NCI-H1694 treated with DMSO at 0.1 percent for 48 hours (cell line): ENCODE data around the gene CACNA1H.

ENCODE experiments used
- DNase-seq: peaks from one replicate; lab custom pipeline; 2025; lab: John Stamatoyannopoulos, UW

The CACNA1H gene

GRCh38 chr16:1152651-1153259, at the start of gene CACNA1H:
TSS of gene CACNA1H (plus strand) at chr16:1153106. CDS start at chr16:1153738, 632 bp downstream.
- DNase-seq = no peak

GRCh38 chr16:1103636-1103980, 49.3 kb upstream of the CACNA1H start:
- DNase-seq = no peak

GRCh38 chr16:1105888-1106620, 46.9 kb upstream of the CACNA1H start:
- no peak for DNase-seq

GRCh38 chr16:1106659-1107058, 46.2 kb upstream of the CACNA1H start:
- no peak for DNase-seq

- DNase-seq = no peak
Measured at GRCh38 chr16:1107141-1107540, 45.8 kb upstream of the CACNA1H start.

GRCh38 chr16:1107731-1108130, 45.2 kb upstream of the CACNA1H start:
- DNase-seq = no peak

- DNase-seq = no peak
Measured at GRCh38 chr16:1108299-1109252, 44.3 kb upstream of the CACNA1H start.

- no peak for DNase-seq
Measured at GRCh38 chr16:1109648-1110047, 43.3 kb upstream of the CACNA1H start.

- DNase-seq = no peak
Measured at GRCh38 chr16:1112506-1113184, 40.3 kb upstream of the CACNA1H start.

- no peak for DNase-seq
Measured at GRCh38 chr16:1113489-1113888, 39.4 kb upstream of the CACNA1H start.

GRCh38 chr16:1113889-1114526, 38.9 kb upstream of the CACNA1H start:
- DNase-seq = no peak

GRCh38 chr16:1116693-1117077, 36.2 kb upstream of the CACNA1H start:
- DNase-seq = no peak

- no peak for DNase-seq
Measured at GRCh38 chr16:1117176-1117900, 35.6 kb upstream of the CACNA1H start.

GRCh38 chr16:1117926-1118325, 35.0 kb upstream of the CACNA1H start:
- DNase-seq = no peak

GRCh38 chr16:1119129-1119528, 33.8 kb upstream of the CACNA1H start:
- no peak for DNase-seq

GRCh38 chr16:1119766-1120576, 32.9 kb upstream of the CACNA1H start:
- no peak for DNase-seq

- no peak for DNase-seq
Measured at GRCh38 chr16:1120577-1120941, 32.3 kb upstream of the CACNA1H start.

GRCh38 chr16:1121009-1121408, 31.9 kb upstream of the CACNA1H start:
- no peak for DNase-seq

- DNase-seq = no peak
Measured at GRCh38 chr16:1121601-1122397, 31.1 kb upstream of the CACNA1H start.
